ENCODE measurements around the gene ULBP1.
"Not testable (repeated sequence)": the region's sequence is repeated elsewhere in the genome, so short reads cannot be mapped to it uniquely, and the experiment has no call there.

Gene ULBP1

GRCh38 chr6:149963462-149964307 lies at the start of gene ULBP1:
TSS of gene ULBP1 (plus strand) at chr6:149963943. CDS start at chr6:149964050, 107 bp downstream.
- peak; percentile 88 for DNase-seq

- no peak for DNase-seq
These were observed 47.5 kb upstream of the ULBP1 start for GRCh38 chr6:149915970-149916865.

GRCh38 chr6:149917679-149918078 lies 46.1 kb upstream of the ULBP1 start:
- DNase-seq: no peak

- DNase-seq: no peak
These were observed 45.4 kb upstream of the ULBP1 start for GRCh38 chr6:149918151-149918905.

GRCh38 chr6:149919126-149919833 lies 44.5 kb upstream of the ULBP1 start:
- DNase-seq: not testable (repeated sequence)

GRCh38 chr6:149919834-149920225 lies 43.9 kb upstream of the ULBP1 start:
- DNase-seq: no peak

GRCh38 chr6:149921361-149921760 lies 42.4 kb upstream of the ULBP1 start:
- DNase-seq: no peak

GRCh38 chr6:149922091-149922490 lies 41.7 kb upstream of the ULBP1 start:
- DNase-seq: not testable (repeated sequence)

DNA sequence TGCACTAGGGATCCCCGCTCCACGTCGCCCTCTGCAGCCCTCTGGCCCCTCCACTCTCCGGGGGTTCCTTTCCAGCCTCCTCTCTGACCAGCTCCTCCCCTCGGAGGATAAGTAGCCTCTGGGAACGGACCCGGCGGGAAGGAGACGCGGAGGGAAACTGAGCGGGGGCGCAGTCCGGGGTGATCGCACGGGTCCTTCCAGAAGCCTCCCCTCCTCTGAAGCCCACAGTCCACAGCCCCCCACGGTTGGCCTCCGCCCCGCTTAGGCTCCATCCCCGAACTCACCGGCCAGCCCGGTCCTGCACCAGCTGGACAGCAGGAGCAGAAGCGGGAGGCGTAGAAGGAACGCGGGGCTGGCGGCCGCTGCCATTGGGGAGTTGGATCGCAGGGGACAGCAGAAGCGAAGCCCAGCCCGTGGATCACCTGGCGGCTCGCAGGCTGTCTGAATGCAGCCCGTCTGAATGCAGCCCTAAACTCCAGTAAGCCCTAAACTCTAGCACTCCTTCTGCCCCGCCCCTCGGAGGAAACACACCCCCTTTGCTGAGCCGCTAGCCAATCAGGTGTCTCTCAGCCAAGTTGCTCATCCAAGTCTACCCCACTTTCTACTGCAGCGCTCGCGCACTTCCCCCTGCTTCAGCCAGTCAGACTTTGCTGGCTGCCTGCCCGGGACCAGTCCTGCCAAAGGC lies 41.0 kb upstream of the ULBP1 start, which contains the start of gene RAET1G:
RAET1G (minus strand) TSS at position 480 of the 685 bp plus-strand sequence; CDS start at position 369, 111 bp downstream.
- DNase-seq: peak; percentile 91

GRCh38 chr6:149923327-149923986 lies 40.3 kb upstream of the ULBP1 start:
- DNase-seq: no peak

GRCh38 chr6:149924206-149924932 lies 39.4 kb upstream of the ULBP1 start:
- no peak for DNase-seq

DNA sequence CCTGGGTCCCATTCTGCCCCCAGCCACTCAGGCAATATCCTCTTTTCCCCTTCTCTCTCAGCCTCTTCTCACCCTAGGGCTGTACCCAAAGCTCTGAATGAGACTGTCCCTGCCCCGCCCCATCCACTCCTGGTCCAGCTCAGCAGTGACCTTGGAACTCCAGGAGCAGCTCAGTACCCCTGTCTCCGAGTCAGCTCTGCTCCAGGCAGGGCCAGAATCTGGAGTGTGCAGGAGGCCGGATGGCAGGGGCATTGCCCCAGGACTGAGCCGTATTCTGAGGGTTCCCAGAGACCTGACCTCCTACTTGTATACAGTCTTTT lies 38.9 kb upstream of the ULBP1 start:
- no peak for DNase-seq

- DNase-seq: no peak
These were observed 38.3 kb upstream of the ULBP1 start for GRCh38 chr6:149925253-149925973.

- peak; percentile 85 for DNase-seq
These were observed 37.6 kb upstream of the ULBP1 start for GRCh38 chr6:149925974-149926777.

DNA sequence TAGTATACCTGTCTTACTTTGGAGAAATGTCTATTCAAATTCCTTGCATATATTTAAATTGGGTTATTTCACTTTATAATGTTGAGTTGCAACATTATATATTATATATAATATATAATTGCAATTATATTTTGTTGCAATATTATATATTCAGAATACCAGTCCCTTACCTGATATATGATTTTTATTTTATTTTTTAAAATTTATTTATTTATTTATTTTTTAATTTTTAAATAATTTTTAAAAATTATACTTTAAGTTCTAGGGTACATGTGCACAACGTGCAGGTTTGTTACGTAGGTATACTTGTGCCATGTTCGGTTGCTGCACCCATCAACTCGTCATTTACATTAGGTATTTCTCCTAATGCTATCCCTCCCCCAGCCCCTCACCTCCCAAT lies 36.7 kb upstream of the ULBP1 start:
- not testable (repeated sequence) for DNase-seq

DNA sequence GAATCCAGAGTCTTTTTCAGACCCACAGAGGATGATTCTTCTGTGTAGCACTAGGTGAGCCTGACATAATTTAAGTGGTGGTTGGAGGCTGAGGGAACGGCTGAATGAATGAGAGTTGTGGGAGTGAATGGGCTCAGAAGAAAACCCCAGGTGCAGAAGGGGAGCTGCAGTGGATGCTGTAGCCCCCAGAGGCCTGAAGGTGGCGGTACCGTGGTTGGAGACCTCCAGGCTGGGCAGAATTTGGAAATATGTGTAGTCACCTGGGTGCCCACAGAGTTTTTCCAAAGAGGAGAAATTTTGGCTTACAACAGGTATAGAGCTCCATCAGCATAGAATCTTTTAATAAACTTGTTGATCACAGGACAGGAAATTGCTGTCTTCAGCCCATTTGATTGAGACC lies 34.3 kb upstream of the ULBP1 start:
- DNase-seq: no peak

GRCh38 chr6:149931501-149931900 lies 32.2 kb upstream of the ULBP1 start:
- DNase-seq: no peak

DNA sequence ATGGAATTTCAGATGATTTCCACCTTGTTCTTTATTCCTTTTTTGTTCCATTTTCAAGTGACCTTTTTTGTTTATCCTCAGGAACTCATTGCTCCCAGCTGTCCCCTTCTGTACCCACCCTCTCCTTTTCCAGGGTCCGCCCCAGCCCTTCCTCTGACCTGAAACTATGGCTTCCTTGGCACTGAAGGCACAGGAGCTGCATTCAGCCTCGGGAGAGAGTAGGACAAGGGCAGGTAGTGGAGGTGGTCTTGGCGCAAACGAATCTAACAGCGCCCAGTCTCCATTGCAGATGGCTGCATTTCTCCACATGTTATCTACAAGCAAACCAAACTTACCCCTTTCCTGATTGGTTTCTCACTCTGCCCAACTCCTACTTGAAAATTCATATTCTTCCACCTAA lies 30.7 kb upstream of the ULBP1 start:
- no peak for DNase-seq

GRCh38 chr6:149933461-149933860 lies 30.3 kb upstream of the ULBP1 start:
- no peak for DNase-seq
